HEK293 (cell line): Measurements from ENCODE around the gene NRP1.

ENCODE experiments used
- WT1 ChIP-seq: fragments of 450-650 bp; formaldehyde crosslinking; IDR thresholded peaks from 2 replicates; pipeline ENCODE4 v1.5.1; 2016; ENCODE audit warnings: missing biosample characterization, missing genetic modification characterization
- ZNF274 ChIP-seq, 2 experiments: fragments of 200-500 bp in 1 of 2; fragments of 450-650 bp in 1 of 2; sonication (Bioruptor generic) in 1 of 2; formaldehyde crosslinking in 1 of 2; IDR thresholded peaks; 2 replicates each; pipeline versions ENCODE4 v1.5.1 to v1.6.1; 2014 to 2016; ENCODE audit warnings: borderline replicate concordance in 1 of 2, inconsistent platforms in 1 of 2, low read length in 1 of 2, missing biosample characterization in 1 of 2, missing genetic modification characterization in 1 of 2
- ZNF473 ChIP-seq: fragments of 450-650 bp; formaldehyde crosslinking; IDR thresholded peaks from 2 replicates; pipeline ENCODE4 v1.5.1; 2017; ENCODE audit warnings: missing biosample characterization, missing genetic modification characterization
- TF ChIP-seq, protein P1 (sequence below): fragments of 450-650 bp; formaldehyde crosslinking; IDR thresholded peaks from 2 replicates; pipeline ENCODE4 v1.5.1; 2016; ENCODE audit warnings: missing biosample characterization, missing genetic modification characterization

DNA sequence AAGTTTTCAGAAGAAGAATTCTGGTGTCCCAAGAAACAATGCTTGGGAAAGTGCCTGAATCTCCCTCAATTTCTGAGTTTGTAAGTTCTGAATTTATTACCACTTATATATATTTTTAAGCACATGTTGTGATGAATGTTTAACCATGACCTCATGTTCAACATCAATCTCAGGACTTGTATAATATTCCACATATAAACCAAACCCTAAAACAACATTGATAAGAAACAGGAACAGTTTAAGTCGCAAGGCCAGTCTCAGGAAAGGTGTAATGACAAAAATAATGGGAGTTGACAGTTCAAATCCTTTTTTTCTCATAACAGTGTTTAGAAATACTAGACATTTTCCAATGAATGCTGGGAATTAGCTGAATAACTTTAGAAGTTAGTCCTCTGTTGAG is 22.8 kb downstream of the NRP1 start:
- TF ChIP-seq ZNF473 (no peak), ZNF274 (IDR thresholded peaks at IDR 0.05; ENCODE audit: low read length) (no peak), ZNF274 (tag by site-specific recombination; IDR thresholded peaks at IDR 0.05; ENCODE audit: borderline replicate concordance) (no peak), WT1 (tag by site-specific recombination) (no peak)
- TF ChIP-seq, protein P1, sequence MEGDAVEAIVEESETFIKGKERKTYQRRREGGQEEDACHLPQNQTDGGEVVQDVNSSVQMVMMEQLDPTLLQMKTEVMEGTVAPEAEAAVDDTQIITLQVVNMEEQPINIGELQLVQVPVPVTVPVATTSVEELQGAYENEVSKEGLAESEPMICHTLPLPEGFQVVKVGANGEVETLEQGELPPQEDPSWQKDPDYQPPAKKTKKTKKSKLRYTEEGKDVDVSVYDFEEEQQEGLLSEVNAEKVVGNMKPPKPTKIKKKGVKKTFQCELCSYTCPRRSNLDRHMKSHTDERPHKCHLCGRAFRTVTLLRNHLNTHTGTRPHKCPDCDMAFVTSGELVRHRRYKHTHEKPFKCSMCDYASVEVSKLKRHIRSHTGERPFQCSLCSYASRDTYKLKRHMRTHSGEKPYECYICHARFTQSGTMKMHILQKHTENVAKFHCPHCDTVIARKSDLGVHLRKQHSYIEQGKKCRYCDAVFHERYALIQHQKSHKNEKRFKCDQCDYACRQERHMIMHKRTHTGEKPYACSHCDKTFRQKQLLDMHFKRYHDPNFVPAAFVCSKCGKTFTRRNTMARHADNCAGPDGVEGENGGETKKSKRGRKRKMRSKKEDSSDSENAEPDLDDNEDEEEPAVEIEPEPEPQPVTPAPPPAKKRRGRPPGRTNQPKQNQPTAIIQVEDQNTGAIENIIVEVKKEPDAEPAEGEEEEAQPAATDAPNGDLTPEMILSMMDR (tag by site-specific recombination), result no peak
